Fibroblast of lung (primary cell): ENCODE data around the gene DRC3. TPM values are rescaled to one million over a fixed set of nuclear protein-coding genes. Genes with fewer than 3 reads are reported as not detected.
"Not testable (repeated sequence)": the region's sequence is repeated elsewhere in the genome, so short reads cannot be mapped to it uniquely, and the experiment has no call there.

Source experiments
- DNase-seq, 2 donors: peaks; one replicate each; pipeline versions ENCODE4 v3.0.0 to v3.0.0-alpha.2; 2010; ENCODE audit warnings: low read depth in 2 of 2
- H2AFZ ChIP-seq: 2 replicates; pipeline ENCODE4 v1.5.1; 2012; ENCODE audit warnings: low read length, control low read depth, inconsistent platforms
- H3K27ac ChIP-seq: 2 replicates; pipeline ENCODE4 v1.5.1; 2011; ENCODE audit warnings: low read length, control low read depth; ENCODE audit not compliant: insufficient read depth
- H3K27me3 ChIP-seq: 2 replicates; pipeline ENCODE4 v1.5.1; 2011; ENCODE audit warnings: mild to moderate bottlenecking, low read length; ENCODE audit not compliant: control insufficient read depth, insufficient read depth
- H3K36me3 ChIP-seq: 2 replicates; pipeline ENCODE4 v1.5.1; 2011; ENCODE audit warnings: low read length; ENCODE audit not compliant: control insufficient read depth, insufficient read depth
- H3K4me1 ChIP-seq: 2 replicates; pipeline ENCODE4 v1.5.1; 2011; ENCODE audit warnings: low read length; ENCODE audit not compliant: control insufficient read depth, insufficient read depth; ENCODE audit errors: extremely low read depth
- H3K4me2 ChIP-seq: 2 replicates; pipeline ENCODE4 v1.5.1; 2011; ENCODE audit warnings: low read length, control low read depth; ENCODE audit not compliant: insufficient read depth; ENCODE audit errors: extremely low read depth
- H3K4me3 ChIP-seq, 4 experiments: fragments of 200-600 bp in 1 of 4; sonication (generic) in 1 of 4; replicated peaks in 1 of 4; 2 replicates each; pipeline ENCODE4 v1.5.1; 2011 to 2016; ENCODE audit warnings: low read length in 4 of 4, low read depth in 3 of 4, mild to moderate bottlenecking in 3 of 4, control low read depth in 2 of 4, inconsistent platforms in 1 of 4, mixed read lengths in 1 of 4; ENCODE audit not compliant: insufficient read depth in 1 of 4; ENCODE audit errors: control extremely low read depth in 1 of 4
- H3K79me2 ChIP-seq: 2 replicates; pipeline ENCODE4 v1.5.1; 2012; ENCODE audit warnings: mild to moderate bottlenecking, low read length, inconsistent platforms; ENCODE audit not compliant: control insufficient read depth, insufficient read depth
- H3K9ac ChIP-seq: 2 replicates; pipeline ENCODE4 v1.5.1; 2011; ENCODE audit warnings: mild to moderate bottlenecking, low read length, control low read depth; ENCODE audit not compliant: insufficient read depth
- H3K9me3 ChIP-seq: 2 replicates; pipeline ENCODE4 v1.5.1; 2012; ENCODE audit warnings: low read depth, low read length; ENCODE audit not compliant: control insufficient read depth, insufficient read depth
- H4K20me1 ChIP-seq: 2 replicates; pipeline ENCODE4 v1.5.1; 2011; ENCODE audit warnings: low read length; ENCODE audit not compliant: control insufficient read depth, insufficient read depth; ENCODE audit errors: extremely low read depth
- EZH2 ChIP-seq: IDR thresholded peaks from 2 replicates; pipeline ENCODE4 v1.5.1; 2012; ENCODE audit warnings: low read length, control low read depth, mild to moderate bottlenecking; ENCODE audit errors: missing control alignments
- polyA plus RNA-seq, 2 donors: library from polyadenylated mRNA; depleted of rRNA in 1 of 2; stranded (reverse) in 1 of 2; unstranded in 1 of 2; fragments of >200 nt; gene quantifications; 2 replicates each; pipeline ENCODE4 v1.2.1, GENCODE V29; 2011 to 2012; ENCODE audit warnings: missing spikeins in 1 of 2
- total RNA-seq: library from RNA; depleted of rRNA; stranded (reverse); fragments of >200 nt; gene quantifications from 2 replicates; pipeline ENCODE4 v1.2.1, GENCODE V29; 2014
- TF ChIP-seq, protein P1 (sequence below), 2 donors: IDR thresholded peaks in 1 of 2; conservative IDR thresholded peaks in 1 of 2; 1 replicate in 1 of 2; 2 replicates in 1 of 2; pipeline ENCODE4 v1.5.1; 2011 to 2012; ENCODE audit warnings: low read length in 2 of 2, control low read depth in 1 of 2, inconsistent platforms in 1 of 2, low read depth in 1 of 2, mild to moderate bottlenecking in 1 of 2

The DRC3 gene
- total and polyA plus RNA-seq, 2 donors (not counting 1 experiment from before 2014, with no cell fraction given) = 0.33 to 0.37 TPM

DNA sequence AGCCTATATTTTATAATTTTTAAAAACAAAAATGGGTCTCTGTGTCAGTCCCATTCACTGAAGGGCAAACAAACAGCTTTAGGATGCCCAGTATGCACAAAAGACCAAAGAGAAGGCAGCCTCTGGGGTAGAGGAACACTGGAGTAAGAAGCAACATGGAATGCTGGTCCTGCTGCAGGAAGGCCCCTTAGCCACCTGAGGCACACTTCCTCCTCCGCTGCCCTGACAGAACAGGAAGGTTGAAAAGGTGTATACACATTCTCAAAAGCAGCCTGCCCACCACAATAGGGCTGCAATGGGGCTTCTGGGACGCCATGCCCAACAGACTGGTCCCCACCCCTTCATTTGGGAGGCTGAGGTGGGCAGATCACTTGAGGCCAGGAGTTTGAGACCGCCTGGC lies 20.0 kb upstream of the DRC3 start:
- no peaks in the 10 kb centered on the region for H4K20me1 ChIP-seq
- H3K9ac ChIP-seq = no peak overlapping the region
- no peak overlapping the region for H3K27ac ChIP-seq
- H3K79me2 ChIP-seq = peaks cover 43% of the 10 kb centered on the region
- no peak overlapping the region for H3K4me3 ChIP-seq
- TF ChIP-seq EZH2 = no peak
- TF ChIP-seq, protein P1, sequence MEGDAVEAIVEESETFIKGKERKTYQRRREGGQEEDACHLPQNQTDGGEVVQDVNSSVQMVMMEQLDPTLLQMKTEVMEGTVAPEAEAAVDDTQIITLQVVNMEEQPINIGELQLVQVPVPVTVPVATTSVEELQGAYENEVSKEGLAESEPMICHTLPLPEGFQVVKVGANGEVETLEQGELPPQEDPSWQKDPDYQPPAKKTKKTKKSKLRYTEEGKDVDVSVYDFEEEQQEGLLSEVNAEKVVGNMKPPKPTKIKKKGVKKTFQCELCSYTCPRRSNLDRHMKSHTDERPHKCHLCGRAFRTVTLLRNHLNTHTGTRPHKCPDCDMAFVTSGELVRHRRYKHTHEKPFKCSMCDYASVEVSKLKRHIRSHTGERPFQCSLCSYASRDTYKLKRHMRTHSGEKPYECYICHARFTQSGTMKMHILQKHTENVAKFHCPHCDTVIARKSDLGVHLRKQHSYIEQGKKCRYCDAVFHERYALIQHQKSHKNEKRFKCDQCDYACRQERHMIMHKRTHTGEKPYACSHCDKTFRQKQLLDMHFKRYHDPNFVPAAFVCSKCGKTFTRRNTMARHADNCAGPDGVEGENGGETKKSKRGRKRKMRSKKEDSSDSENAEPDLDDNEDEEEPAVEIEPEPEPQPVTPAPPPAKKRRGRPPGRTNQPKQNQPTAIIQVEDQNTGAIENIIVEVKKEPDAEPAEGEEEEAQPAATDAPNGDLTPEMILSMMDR (conservative IDR thresholded peaks at IDR 0.05 in 1 of 2, IDR thresholded peaks at IDR 0.05 in 1 of 2; ENCODE audit: low read depth in 1 of 2, low read length in 2 of 2) = no peak
- no peak overlapping the region for H2AFZ ChIP-seq
- peaks cover 11% of the 10 kb centered on the region for H3K4me1 ChIP-seq
- H3K4me2 ChIP-seq = no peak overlapping the region
- no peaks in the 10 kb centered on the region for H3K9me3 ChIP-seq
- DNase-seq = no peak
- H3K36me3 ChIP-seq = no peaks in the 10 kb centered on the region
- H3K27me3 ChIP-seq = no peaks in the 10 kb centered on the region

DNA sequence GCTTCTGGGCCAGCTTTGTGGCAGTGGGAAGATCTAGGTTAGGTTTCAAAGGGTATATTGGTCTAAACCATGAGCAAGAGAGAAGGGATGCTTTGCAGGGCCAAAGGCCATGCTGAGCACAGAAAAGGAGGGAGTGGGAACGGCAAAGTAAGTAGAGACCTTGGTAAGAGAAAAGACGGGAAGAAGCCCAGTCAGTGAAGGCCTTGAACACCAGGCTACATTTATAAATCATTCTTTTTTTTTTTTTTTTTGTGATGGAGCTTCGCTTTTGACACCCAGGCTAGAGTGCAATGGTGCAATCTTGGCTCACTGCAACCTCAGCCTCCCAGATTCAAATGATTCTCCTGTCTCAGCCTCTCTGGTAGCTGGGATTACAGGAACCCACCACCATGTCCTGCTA lies 18.6 kb upstream of the DRC3 start:
- TF ChIP-seq, protein P1 (conservative IDR thresholded peaks at IDR 0.05 in 1 of 2, IDR thresholded peaks at IDR 0.05 in 1 of 2; ENCODE audit: low read depth in 1 of 2, low read length in 2 of 2) = no peak
- no peak for TF ChIP-seq EZH2
- H3K27me3 ChIP-seq = no peaks in the 10 kb centered on the region
- no peak overlapping the region for H2AFZ ChIP-seq
- no peak overlapping the region for H3K4me3 ChIP-seq
- no peak overlapping the region for H3K27ac ChIP-seq
- no peak for DNase-seq
- H3K79me2 ChIP-seq = peaks cover 48% of the 10 kb centered on the region
- H3K9me3 ChIP-seq = no peaks in the 10 kb centered on the region
- H3K36me3 ChIP-seq = no peaks in the 10 kb centered on the region
- no peak overlapping the region for H3K4me2 ChIP-seq
- H3K4me1 ChIP-seq = peaks cover 13% of the 10 kb centered on the region
- H4K20me1 ChIP-seq = no peaks in the 10 kb centered on the region
- H3K9ac ChIP-seq = no peak overlapping the region

DNA sequence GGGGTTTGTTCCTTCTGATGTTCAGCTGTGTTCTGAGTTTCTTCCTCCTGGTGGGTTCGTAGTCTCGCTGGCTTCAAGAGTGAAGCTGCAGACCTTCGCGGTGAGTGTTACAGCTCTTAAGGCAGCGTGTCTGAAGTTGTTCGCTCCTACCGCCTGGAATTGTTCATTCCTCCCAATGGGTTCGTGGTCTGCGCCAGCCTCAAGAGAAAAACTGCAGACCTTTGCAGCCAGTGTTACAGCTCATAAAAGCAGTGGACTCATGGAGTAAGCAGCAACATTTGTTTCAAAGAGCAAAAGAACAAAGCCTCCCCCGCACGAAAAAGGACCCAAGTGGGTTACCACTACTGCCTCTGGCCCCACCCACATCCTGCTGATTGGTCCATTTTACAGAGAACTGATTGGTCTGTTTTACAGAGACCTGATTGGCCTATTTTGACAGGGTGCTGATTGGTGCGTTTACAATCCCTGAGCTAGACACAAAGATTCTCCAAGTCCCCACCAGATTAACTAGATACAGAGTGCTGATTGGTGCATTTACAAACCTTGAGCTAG lies 16.8 kb upstream of the DRC3 start:
- peaks cover 49% of the 10 kb centered on the region for H3K79me2 ChIP-seq
- not testable (repeated sequence) for H4K20me1 ChIP-seq
- H3K4me1 ChIP-seq = peaks cover 13% of the 10 kb centered on the region

More for the DNA sequence above, 16.8 kb upstream of the DRC3 start:
- H3K36me3 ChIP-seq, H3K9me3 ChIP-seq, H3K9ac ChIP-seq, H3K4me3 ChIP-seq, H3K4me2 ChIP-seq, H3K27me3 ChIP-seq, H3K27ac ChIP-seq, DNase-seq, H2AFZ ChIP-seq: not testable (repeated sequence)
